WTC11 (cell line): ENCODE data around the gene FOXN3.

Source experiments
- AFF4 ChIP-seq: sonication (generic); formaldehyde crosslinking; IDR thresholded peaks from 2 replicates; pipeline ENCODE4 v1.8.1; 2023; ENCODE audit warnings: mild to moderate bottlenecking, missing genetic modification reagents, borderline replicate concordance
- ATF3 ChIP-seq: sonication (generic); formaldehyde crosslinking; conservative IDR thresholded peaks from 2 replicates; pipeline ENCODE4 v1.8.1; 2022; ENCODE audit warnings: mild to moderate bottlenecking, missing genetic modification reagents
- CTCF ChIP-seq: fragments of 200-600 bp; IDR thresholded peaks from 2 replicates; pipeline ENCODE4 v1.8.0; 2022; ENCODE audit warnings: antibody characterized with exemption
- ESRRA ChIP-seq: sonication (generic); formaldehyde crosslinking; IDR thresholded peaks from 2 replicates; pipeline ENCODE4 v1.8.1; 2022; ENCODE audit warnings: mild to moderate bottlenecking, missing genetic modification reagents, borderline replicate concordance
- GABPB1 ChIP-seq: sonication (generic); formaldehyde crosslinking; IDR thresholded peaks from 2 replicates; pipeline ENCODE4 v1.8.1; 2023; ENCODE audit warnings: mild to moderate bottlenecking, missing genetic modification reagents
- MAX ChIP-seq: sonication (generic); formaldehyde crosslinking; IDR thresholded peaks from 2 replicates; pipeline ENCODE4 v1.8.0; 2022; ENCODE audit warnings: mild to moderate bottlenecking, missing genetic modification reagents
- NR2C2 ChIP-seq: sonication (generic); formaldehyde crosslinking; IDR thresholded peaks from 2 replicates; pipeline ENCODE4 v1.8.0; 2022; ENCODE audit warnings: mild to moderate bottlenecking, missing genetic modification reagents
- NR3C1 ChIP-seq: sonication (generic); formaldehyde crosslinking; conservative IDR thresholded peaks from 2 replicates; pipeline ENCODE4 v1.8.1; 2023; ENCODE audit warnings: low read depth, mild to moderate bottlenecking, missing genetic modification reagents
- RELA ChIP-seq: sonication (generic); formaldehyde crosslinking; IDR thresholded peaks from 2 replicates; pipeline ENCODE4 v1.8.1; 2022; ENCODE audit warnings: missing genetic modification reagents, mild to moderate bottlenecking, borderline replicate concordance
- TEAD4 ChIP-seq: sonication (generic); formaldehyde crosslinking; IDR thresholded peaks from 2 replicates; pipeline ENCODE4 v1.8.0; 2022; ENCODE audit warnings: mild to moderate bottlenecking, missing genetic modification reagents
- TP53 ChIP-seq: sonication (generic); formaldehyde crosslinking; IDR thresholded peaks from 2 replicates; pipeline ENCODE4 v1.8.1; 2023; ENCODE audit warnings: mild to moderate bottlenecking, missing genetic modification reagents
- ZNF263 ChIP-seq: sonication (generic); formaldehyde crosslinking; IDR thresholded peaks from 2 replicates; pipeline ENCODE4 v1.8.1; 2022; ENCODE audit warnings: low read depth, mild to moderate bottlenecking, moderate library complexity, missing genetic modification reagents

- TF ChIP-seq MAX (CRISPR knock-in tag) (no peak), CTCF (no peak), RELA (no peak), AFF4 (CRISPR knock-in tag) (no peak), NR3C1 (CRISPR knock-in tag) (no peak), ATF3 (CRISPR knock-in tag) (no peak), ESRRA (CRISPR knock-in tag) (no peak), TEAD4 (CRISPR knock-in tag) (no peak), ZNF263 (CRISPR knock-in tag) (no peak), NR2C2 (CRISPR knock-in tag) (no peak), GABPB1 (no peak), TP53 (CRISPR knock-in tag) (no peak)
Observed at GRCh38 chr14:89108608-89109007, 308.4 kb downstream of the FOXN3 start.
